ENCODE results near the gene NAPB.
"Not testable (repeated sequence)": the region's sequence is repeated elsewhere in the genome, so short reads cannot be mapped to it uniquely, and the experiment has no call there.

NAPB gene

DNA sequence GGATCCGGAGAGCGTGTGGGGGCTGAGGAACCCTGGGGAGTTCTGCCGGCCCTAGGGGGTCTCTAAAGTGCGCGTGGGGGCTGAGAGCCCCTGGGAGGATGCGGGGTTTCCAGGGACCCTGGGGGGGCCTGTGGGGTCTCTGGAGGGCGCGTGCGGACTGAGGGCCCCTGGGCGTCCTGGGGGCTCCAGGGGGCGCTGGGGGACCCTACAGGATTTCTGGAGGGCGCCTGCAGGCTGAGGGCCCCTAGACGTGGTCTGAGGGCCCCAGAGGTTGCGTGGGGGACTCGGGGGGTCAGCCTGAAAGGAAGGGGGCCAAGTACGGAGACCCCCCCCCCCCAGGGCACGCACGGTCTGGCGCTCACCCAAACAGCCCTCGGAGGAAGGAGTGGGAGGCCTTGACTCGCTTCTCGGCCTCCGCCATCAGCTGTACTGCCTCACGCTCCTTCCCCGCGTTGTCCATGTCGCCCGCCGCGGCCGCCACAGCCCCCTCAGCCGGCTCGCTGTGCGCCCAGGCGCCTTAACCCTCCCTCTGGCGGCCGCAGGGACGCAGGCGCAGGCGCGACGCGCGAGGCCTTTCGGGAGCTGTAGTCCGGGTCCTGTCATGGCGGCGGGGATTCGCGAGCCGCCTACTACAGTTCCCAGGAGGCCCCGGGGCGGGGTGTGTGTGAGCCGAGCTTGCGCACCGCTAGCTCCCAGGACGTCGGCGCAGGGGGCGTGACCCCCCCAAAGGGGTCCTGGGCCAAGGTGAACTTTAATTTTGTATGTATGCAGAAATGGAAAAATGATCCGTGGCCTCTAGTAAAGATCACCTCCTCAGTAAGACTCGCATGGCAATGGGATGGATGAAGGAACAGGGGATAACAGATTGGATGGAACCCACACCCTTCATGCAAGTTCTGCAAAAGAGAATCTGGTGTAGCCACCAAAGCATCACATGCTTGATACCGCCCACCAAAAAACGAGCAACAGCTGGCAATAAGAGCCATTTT, at the start of gene NAPB:
Gene NAPB (minus strand): TSS at position 546 of the 989 bp plus-strand sequence. CDS start 86 bp downstream, at position 460.
- ATAC-seq (peak; percentile 98), DNase-seq (peak; percentile 90 to 94)
- H3K4me3 Mint-ChIP-seq: peak within 1 kb of the TSS; percentile 97 to 98
- H3K9me3 Mint-ChIP-seq: no peaks in the 10 kb centered on the region
- peak within 1 kb of the TSS; percentile 92 to 97 for H3K27ac Mint-ChIP-seq
- H3K27me3 Mint-ChIP-seq: no peaks in the 10 kb centered on the region
- peaks cover 40% of the 10 kb centered on the region for H3K4me1 Mint-ChIP-seq

DNA sequence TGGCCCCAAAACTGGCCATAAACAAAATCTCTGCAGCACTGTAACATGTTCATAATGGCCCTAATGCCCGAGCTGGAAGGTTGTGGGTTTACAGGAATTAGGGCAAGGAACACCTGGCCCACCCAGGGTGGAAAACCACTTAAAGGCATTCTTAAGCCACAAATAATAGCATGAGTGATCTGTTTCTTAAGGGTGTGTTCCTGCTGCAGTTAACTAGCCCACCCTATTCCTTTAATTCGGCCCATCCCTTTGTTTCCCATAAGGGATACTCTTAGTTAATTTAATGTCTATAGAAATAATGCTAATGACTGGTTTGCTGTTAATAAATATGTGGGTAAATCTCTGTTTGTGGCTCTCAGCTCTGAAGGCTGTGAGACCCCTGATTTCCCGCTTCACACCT, 45.7 kb upstream of the NAPB start:
- H3K27ac Mint-ChIP-seq, H3K4me1 Mint-ChIP-seq: not testable (repeated sequence)

DNA sequence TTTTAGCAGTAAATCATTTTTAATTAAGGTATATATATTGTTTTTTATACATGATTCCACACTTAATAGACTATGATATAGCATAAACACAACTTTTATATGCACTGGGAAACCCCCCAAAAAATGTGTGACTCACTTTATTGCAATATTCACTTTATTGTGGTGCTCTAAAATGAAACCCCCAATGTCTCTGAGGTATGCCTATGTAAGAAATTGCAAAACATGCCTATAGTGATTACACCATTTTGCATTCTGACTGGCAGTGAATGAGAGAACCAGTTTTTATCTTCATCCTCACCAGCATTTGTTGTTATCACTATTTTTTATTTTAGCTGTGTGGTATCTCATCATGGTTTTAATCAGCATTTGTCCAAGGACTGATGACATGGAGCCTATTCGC, 39.9 kb upstream of the NAPB start:
- peak; percentile 64 for ATAC-seq
- peaks cover 10% of the 10 kb centered on the region for H3K4me1 Mint-ChIP-seq

More for the DNA sequence above, 45.7 kb upstream of the NAPB start:
- H3K4me3 Mint-ChIP-seq, DNase-seq, H3K27me3 Mint-ChIP-seq, ATAC-seq: not testable (repeated sequence)
- peaks cover 19 to 44% of the 10 kb centered on the region in 2 donors for H3K9me3 Mint-ChIP-seq

DNA sequence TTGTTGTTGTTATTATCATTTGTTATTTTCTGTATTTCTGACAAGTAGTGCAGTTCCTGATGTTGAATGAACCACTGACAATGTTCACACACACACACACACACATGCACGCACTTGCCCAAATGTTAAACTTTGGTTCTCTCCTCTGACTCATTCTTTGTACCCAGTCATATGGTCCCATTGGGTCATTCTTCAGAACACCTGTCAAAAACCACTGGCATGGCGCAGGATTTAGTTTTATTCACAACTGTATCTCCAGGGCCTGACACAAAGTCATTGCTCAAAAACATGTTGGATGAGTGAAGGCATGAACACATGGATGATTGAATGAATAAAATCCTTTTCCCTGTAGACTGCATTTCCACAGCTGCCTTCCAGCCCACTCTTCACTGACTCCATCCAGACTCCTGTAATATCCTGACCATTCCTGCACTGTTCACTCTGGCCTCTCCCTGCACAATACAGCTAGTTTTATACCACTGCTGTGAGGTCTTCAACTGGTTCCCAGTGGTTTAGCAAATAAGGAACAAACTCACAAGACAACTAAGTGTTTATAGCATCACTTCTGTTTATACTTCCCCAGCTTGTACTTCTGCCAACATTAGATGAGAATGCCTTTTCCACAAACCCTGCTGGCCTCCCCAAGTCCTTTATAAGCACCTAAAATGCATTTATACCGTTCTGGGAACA, 38.3 kb upstream of the NAPB start:
- Mint-ChIP-seq H3K4me1 (peaks cover 17% of the 10 kb centered on the region), H3K27ac (no peak overlapping the region), H3K4me3 (no peak overlapping the region), H3K27me3 (no peaks in the 10 kb centered on the region), H3K9me3 (peaks cover 4 to 5% of the 10 kb centered on the region in 2 donors)
- ATAC-seq: no peak
- DNase-seq: no peak

More for the DNA sequence above, 39.9 kb upstream of the NAPB start:
- no peak for DNase-seq
- no peaks in the 10 kb centered on the region for H3K27me3 Mint-ChIP-seq
- H3K9me3 Mint-ChIP-seq: peaks cover 10 to 20% of the 10 kb centered on the region in 2 donors
- H3K27ac Mint-ChIP-seq: no peak overlapping the region
- H3K4me3 Mint-ChIP-seq: no peak overlapping the region

DNA sequence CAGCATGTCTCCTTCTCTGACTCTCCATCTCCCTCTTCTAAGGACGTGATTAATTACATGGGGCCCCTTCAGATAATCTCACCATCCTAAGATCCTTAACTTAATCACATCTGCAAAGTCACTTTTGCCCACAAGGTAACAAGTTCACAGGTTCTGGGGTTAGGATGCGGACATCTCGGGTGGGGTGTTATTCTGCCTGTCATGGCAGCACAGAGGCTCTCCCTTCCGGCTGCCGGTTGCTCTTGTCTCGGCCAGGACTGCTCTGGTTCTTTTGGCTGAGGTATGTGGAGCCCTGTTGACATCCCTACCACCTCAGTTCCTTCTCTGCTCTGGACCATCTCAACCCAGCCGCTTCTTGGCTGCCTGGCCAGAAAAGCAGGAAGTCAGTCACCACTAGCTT, 35.6 kb upstream of the NAPB start:
- Mint-ChIP-seq H3K27ac (peak overlapping the region; percentile 72 to 89), H3K4me1 (peaks cover 17% of the 10 kb centered on the region), H3K4me3 (no peak overlapping the region), H3K27me3 (no peaks in the 10 kb centered on the region), H3K9me3 (no peaks in the 10 kb centered on the region)
- ATAC-seq: no peak
- no peak for DNase-seq

DNA sequence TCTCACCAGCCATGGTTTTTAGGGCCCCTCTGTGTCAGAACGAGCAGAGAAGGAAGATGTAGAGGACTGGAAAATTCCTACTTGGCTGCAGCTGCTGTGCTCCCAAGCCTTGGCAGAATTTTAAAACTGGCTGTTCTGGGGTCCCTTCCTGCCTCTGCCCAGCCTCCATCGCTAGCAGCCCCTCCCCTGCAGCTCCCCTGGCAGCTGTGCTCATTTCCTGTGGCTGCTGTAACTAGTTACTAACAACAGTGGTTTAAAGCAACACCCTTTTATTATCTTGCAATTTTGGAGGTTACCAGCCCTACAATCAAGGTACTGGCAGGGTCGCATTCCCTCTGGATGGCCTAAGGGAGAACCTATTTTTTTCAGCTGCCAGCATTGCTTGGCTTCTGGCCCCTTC, 35.1 kb upstream of the NAPB start:
- DNase-seq (no peak), ATAC-seq (no peak)
- Mint-ChIP-seq H3K9me3 (no peaks in the 10 kb centered on the region), H3K4me1 (peaks cover 17% of the 10 kb centered on the region), H3K4me3 (peak overlapping the region in 1 of 2 donors; percentile 3), H3K27me3 (no peaks in the 10 kb centered on the region), H3K27ac (peak overlapping the region; percentile 72 to 89)

DNA sequence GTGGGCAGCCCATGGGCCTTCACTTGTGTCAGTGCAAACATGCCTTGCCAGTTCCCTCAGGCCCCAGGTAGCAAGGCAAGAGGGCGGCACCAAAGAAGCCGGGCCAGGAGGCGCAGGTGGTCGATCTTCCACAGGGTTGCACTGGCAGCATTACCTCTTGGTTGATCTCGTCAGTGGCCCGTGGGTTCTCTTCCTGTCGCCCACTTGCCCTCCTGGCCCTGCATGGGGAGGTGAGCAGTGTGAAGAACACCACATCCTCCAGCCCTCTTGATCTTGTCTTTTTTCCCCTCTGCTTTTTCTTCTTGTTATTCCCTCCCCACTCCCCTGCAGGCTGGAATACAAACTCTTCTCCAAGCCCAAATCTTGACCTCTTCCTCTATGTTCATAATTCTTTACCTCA, 34.4 kb upstream of the NAPB start:
- Mint-ChIP-seq H3K27me3 (no peaks in the 10 kb centered on the region), H3K27ac (peak overlapping the region in 1 of 2 donors; percentile 89), H3K9me3 (no peaks in the 10 kb centered on the region), H3K4me3 (no peak overlapping the region), H3K4me1 (peaks cover 17% of the 10 kb centered on the region)
- ATAC-seq (no peak), DNase-seq (no peak)

DNA sequence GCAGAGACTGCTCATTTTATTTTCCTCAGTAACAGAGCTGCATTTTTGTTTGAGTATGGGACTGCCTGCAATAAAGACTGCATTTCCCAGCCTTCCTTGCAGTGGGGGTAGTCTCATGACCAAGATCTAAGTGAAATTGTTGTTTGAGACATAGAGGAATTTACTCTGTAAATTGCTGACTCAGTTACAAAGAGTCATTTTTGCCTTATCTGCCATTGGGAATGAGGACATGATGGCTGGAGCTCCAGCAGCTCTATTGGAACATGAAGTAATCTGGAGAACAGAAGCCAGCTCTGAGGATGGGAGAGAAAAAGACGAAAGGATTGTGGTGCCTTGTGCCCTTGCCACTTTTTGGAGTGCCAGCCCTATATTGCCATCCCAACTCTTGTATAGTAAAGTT, 33.5 kb upstream of the NAPB start:
- no peak for ATAC-seq
- Mint-ChIP-seq H3K27me3 (no peaks in the 10 kb centered on the region), H3K27ac (no peak overlapping the region), H3K9me3 (no peaks in the 10 kb centered on the region), H3K4me1 (peaks cover 17% of the 10 kb centered on the region), H3K4me3 (no peak overlapping the region)
- no peak for DNase-seq

DNA sequence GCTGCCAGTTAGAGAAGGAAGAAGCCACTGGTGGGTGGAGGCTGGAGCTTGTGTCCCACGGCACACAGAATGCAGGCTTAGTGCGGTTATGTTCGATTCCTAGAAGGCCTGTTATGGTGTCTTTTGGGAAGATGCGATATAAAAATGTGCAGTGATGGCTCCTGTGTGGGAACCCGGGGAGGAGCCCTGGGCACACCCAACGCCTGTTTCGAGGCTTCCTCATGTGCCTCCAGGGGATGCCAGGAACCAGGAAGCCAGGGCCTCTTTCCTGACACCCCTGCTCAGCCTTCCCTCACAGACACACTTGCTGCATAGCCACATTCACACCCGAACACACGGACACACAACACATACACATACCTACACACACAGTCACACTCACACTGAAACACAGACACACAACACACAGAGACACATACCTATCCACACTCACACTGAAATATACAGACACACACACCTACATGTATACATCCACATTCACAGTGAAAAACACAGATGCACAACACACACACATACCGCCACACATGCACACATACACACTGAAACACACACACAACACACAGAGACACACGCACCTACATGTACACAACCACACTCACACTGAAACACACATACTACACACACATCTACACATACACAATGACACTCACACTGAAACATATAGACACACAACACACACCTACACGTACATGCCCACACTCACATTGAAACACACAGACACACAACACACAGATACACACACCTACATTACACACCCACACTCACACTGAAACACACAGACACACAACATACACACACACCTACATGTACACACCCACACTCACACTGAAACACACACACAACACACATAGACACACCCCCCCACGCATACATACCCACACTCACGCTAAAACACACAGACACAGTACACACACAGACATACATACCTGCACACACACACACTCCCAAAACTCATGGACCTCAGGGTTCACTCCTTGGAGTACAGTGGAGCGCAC, 32.6 kb upstream of the NAPB start:
- DNase-seq: no peak
- H3K4me1 Mint-ChIP-seq: peaks cover 26% of the 10 kb centered on the region
- no peak for ATAC-seq
- no peak overlapping the region for H3K27ac Mint-ChIP-seq
- H3K27me3 Mint-ChIP-seq: no peaks in the 10 kb centered on the region
- H3K9me3 Mint-ChIP-seq: no peaks in the 10 kb centered on the region
- H3K4me3 Mint-ChIP-seq: no peak overlapping the region

DNA sequence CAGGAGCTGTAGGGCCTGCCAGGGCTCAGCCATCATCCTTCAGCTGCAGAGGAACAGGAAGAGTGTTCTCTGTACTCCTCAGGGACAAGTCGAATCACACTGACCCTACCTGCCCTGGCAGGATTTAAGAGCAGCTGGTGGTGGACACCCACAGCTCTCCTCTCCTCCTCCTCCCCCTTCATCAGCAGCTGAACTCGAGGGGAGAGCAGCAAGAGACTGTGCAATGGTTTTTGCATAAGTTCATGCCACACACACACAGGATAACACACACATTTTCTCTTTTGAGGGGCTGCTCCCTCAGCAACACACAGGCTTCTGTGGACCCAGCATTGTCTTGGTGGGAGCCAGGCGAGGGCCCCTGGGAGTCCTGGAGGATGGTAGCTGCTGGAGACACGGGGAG, 31.5 kb upstream of the NAPB start, which contains the start of gene CST11:
Gene CST11 (minus strand): TSS at position 101 of the 400 bp plus-strand sequence. CDS start 65 bp downstream, at position 36.
- ATAC-seq (no peak), DNase-seq (no peak)
- Mint-ChIP-seq H3K27me3 (no peaks in the 10 kb centered on the region), H3K4me1 (peaks cover 26% of the 10 kb centered on the region), H3K27ac (peak within 1 kb of the TSS in 1 of 2 donors; percentile 33), H3K9me3 (no peaks in the 10 kb centered on the region), H3K4me3 (no peak within 1 kb of the TSS)

DNA sequence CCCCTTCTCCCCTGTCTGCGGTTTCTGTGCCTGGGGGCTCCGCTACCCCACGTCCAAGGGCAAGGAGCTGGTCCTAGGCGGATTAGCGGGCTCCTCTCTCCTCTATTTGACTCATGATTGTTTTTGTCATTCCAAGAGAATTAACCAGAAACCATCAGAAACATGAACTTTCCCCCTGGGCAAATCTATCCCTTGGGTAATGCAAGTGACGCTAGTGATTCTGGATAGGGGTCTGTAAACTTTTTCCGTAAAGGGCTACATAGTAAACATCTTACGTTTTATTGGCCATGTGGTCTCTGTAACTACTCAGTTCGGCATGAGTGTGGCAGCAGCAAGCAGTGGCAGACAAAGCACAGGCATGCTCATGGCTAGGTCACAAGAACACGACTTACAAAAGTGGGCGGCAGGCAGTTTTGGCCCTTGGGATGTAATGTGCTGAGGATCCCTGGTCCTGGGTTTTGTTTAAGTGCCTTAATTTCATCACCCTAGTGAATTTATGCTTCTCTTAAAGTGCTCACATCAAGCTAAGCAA, 30.7 kb upstream of the NAPB start:
- H3K9me3 Mint-ChIP-seq: no peaks in the 10 kb centered on the region
- no peaks in the 10 kb centered on the region for H3K27me3 Mint-ChIP-seq
- ATAC-seq (no peak), DNase-seq (no peak)
- no peak overlapping the region for H3K27ac Mint-ChIP-seq
- H3K4me1 Mint-ChIP-seq: peaks cover 24% of the 10 kb centered on the region
- H3K4me3 Mint-ChIP-seq: no peak overlapping the region

DNA sequence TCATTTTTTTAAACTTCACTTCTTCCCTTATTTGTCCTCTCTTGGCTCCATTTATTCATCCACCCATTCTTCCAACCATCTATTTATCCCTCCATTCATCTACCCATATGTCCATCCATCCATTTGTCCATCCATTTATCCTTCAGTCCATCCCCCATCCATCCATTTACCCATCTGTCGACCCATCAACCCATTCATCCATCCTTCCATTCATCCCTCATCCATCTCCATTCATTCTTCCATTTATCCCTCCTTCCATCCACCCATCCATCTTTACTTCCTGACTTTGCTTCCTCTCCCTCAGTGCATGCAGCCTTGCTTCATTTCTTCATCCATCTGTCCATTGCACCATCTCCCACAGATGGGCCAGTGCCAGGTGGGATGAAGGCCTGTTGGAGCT, 29.6 kb upstream of the NAPB start:
- H3K27me3 Mint-ChIP-seq: no peaks in the 10 kb centered on the region
- H3K4me1 Mint-ChIP-seq: peaks cover 13% of the 10 kb centered on the region
- no peaks in the 10 kb centered on the region for H3K9me3 Mint-ChIP-seq
- no peak for ATAC-seq
- DNase-seq: no peak
- H3K4me3 Mint-ChIP-seq: no peak overlapping the region
- no peak overlapping the region for H3K27ac Mint-ChIP-seq

DNA sequence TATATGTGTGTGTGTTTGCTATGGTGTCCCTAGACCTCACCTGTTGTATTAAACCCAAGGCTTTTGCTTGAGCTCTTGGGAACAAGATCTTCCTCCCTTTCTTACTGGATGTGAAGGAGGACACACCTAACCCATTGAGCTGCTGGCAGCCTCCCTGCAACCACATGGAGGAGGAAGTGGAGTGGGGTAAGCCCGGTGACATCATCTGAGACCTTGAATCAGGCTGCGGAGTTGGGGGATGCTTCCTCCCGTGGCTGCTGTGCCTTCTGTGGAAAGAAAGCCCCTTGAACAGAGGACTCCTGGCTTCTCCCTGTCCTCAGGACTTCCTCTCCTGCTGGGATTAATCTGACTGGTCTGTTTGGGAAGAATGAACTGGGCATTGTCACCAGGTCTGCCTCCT, 28.1 kb upstream of the NAPB start:
- Mint-ChIP-seq H3K27ac (no peak overlapping the region), H3K4me3 (no peak overlapping the region), H3K27me3 (no peaks in the 10 kb centered on the region), H3K4me1 (peaks cover 9% of the 10 kb centered on the region), H3K9me3 (no peaks in the 10 kb centered on the region)
- ATAC-seq: peak; percentile 62
- no peak for DNase-seq

DNA sequence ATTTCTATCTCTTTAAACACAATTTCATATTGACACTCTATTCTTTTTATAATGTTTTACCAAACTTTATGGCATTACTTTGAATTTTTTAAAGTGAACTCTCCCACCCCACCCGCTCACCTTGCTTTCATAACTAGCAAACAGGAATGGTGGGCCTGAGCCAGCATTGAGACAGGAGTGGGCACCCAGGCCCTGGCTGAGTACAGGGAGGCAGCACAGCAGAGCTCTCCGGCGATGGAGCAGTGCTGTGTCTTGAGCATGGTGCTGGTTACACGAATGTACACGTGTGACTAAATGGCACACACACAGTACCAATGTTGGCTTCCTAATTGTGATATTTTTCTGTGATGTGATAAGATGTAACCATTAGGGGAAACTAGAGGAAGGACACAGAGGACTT, 26.9 kb upstream of the NAPB start:
- ATAC-seq: no peak
- no peak overlapping the region for H3K27ac Mint-ChIP-seq
- H3K27me3 Mint-ChIP-seq: no peaks in the 10 kb centered on the region
- H3K4me3 Mint-ChIP-seq: no peak overlapping the region
- H3K4me1 Mint-ChIP-seq: peaks cover 9% of the 10 kb centered on the region
- H3K9me3 Mint-ChIP-seq: no peaks in the 10 kb centered on the region
- no peak for DNase-seq

DNA sequence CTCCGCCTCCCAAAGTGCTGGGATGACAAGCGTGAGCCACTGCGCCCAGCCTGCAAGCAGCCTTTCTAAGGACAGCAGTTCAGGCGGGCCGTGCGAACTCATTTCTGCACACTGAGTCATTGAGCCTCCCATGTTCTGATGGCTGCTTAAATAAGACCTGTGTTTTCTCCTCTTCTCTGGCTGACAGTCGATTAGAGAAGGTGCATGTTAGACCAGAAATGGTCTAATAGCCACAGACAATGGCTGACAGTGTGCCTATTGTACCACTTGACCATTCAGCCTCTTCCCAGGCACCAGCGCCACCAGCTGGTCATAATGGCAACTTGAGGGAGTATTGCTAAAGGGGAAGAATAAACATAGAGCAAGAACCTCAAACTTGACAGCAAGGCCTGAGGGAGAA, 25.2 kb upstream of the NAPB start:
- H3K27ac Mint-ChIP-seq: peak overlapping the region in 1 of 2 donors; percentile 29
- DNase-seq: peak in 1 of 2 donors; percentile 33
- no peaks in the 10 kb centered on the region for H3K27me3 Mint-ChIP-seq
- peak; percentile 53 for ATAC-seq
- H3K4me3 Mint-ChIP-seq: no peak overlapping the region
- H3K9me3 Mint-ChIP-seq: no peaks in the 10 kb centered on the region
- H3K4me1 Mint-ChIP-seq: peaks cover 9% of the 10 kb centered on the region

Measured in stimulated activated naive CD8-positive, alpha-beta T cell treated with anti-CD3 and anti-CD28 coated beads, Interleukin-15, amount 100 ng/mL, for 72 hours (primary cell).